Neutrophil (primary cell): ENCODE data around the gene CD93.

Source experiments
- H3K27ac ChIP-seq: fragments of 200-600 bp; sonication (generic); 2 replicates; pipeline ENCODE4 v1.5.1; 2016; ENCODE audit warnings: mild to moderate bottlenecking, moderate library complexity
- H3K27me3 ChIP-seq: fragments of 200-600 bp; sonication (generic); 2 replicates; pipeline ENCODE4 v1.6.0; 2016; ENCODE audit warnings: mild to moderate bottlenecking
- H3K36me3 ChIP-seq: fragments of 200-600 bp; sonication (generic); 2 replicates; pipeline ENCODE4 v1.5.1; 2017
- H3K4me1 ChIP-seq, 2 experiments: fragments of 200-600 bp in 1 of 2; sonication (generic) in 1 of 2; 1 replicate in 1 of 2; 2 replicates in 1 of 2; pipeline versions ENCODE4 v1.5.1 to v1.6.1; 2013 to 2016; ENCODE audit warnings: low read depth in 1 of 2, low read length in 1 of 2, mild to moderate bottlenecking in 1 of 2, moderate library complexity in 1 of 2; ENCODE audit not compliant: control insufficient read depth in 1 of 2, insufficient read depth in 1 of 2
- H3K4me3 ChIP-seq, 2 experiments: fragments of 200-600 bp in 1 of 2; sonication (generic) in 1 of 2; 1 replicate in 1 of 2; 2 replicates in 1 of 2; pipeline ENCODE4 v1.5.1; 2013 to 2016; ENCODE audit warnings: low read depth in 1 of 2, low read length in 1 of 2, mild to moderate bottlenecking in 1 of 2, moderate library complexity in 1 of 2
- H3K9me3 ChIP-seq: fragments of 200-600 bp; sonication (generic); 2 replicates; pipeline ENCODE4 v1.5.1; 2016
- CTCF ChIP-seq: fragments of 200-600 bp; sonication (generic); IDR thresholded peaks from 2 replicates; pipeline ENCODE4 v1.5.1; 2016; ENCODE audit warnings: antibody characterized with exemption

The CD93 gene

GRCh38 chr20:23079926-23080325, 6.2 kb downstream of the CD93 start:
- H3K9me3 ChIP-seq, result no peaks in the 10 kb centered on the region
- peaks cover 51% of the 10 kb centered on the region for H3K36me3 ChIP-seq
- H3K4me1 ChIP-seq, result peaks cover 52 to 60% of the 10 kb centered on the region in 2 experiments
- H3K4me3 ChIP-seq, result no peak overlapping the region
- peak overlapping the region; percentile 99 for H3K27ac ChIP-seq
- no peak for TF ChIP-seq CTCF
- no peaks in the 10 kb centered on the region for H3K27me3 ChIP-seq

- H3K27me3 ChIP-seq, result no peaks in the 10 kb centered on the region
- H3K4me1 ChIP-seq, result peaks cover 42 to 51% of the 10 kb centered on the region in 2 experiments
- H3K4me3 ChIP-seq, result no peak overlapping the region
- no peak for TF ChIP-seq CTCF
- peak overlapping the region; percentile 43 for H3K27ac ChIP-seq
- no peaks in the 10 kb centered on the region for H3K9me3 ChIP-seq
- H3K36me3 ChIP-seq, result peaks cover 60% of the 10 kb centered on the region
Measured at GRCh38 chr20:23079016-23079351, 7.1 kb downstream of the CD93 start.

- no peaks in the 10 kb centered on the region for H3K9me3 ChIP-seq
- no peaks in the 10 kb centered on the region for H3K27me3 ChIP-seq
- peaks cover 37 to 51% of the 10 kb centered on the region in 2 experiments for H3K4me1 ChIP-seq
- peaks cover 60% of the 10 kb centered on the region for H3K36me3 ChIP-seq
- H3K4me3 ChIP-seq, result no peak overlapping the region
- TF ChIP-seq CTCF, result no peak
- peak overlapping the region; percentile 43 for H3K27ac ChIP-seq
Measured at GRCh38 chr20:23078351-23079015, 7.6 kb downstream of the CD93 start.

- Histone ChIP-seq H3K27ac (peak overlapping the region; percentile 43), H3K9me3 (no peaks in the 10 kb centered on the region), H3K27me3 (no peaks in the 10 kb centered on the region), H3K4me1 (peaks cover 29 to 40% of the 10 kb centered on the region in 2 experiments), H3K4me3 (no peak overlapping the region), H3K36me3 (peaks cover 63% of the 10 kb centered on the region)
- no peak for TF ChIP-seq CTCF
Measured at GRCh38 chr20:23077277-23077676, 8.8 kb downstream of the CD93 start.

GRCh38 chr20:23074052-23074451, 12.1 kb downstream of the CD93 start:
- Histone ChIP-seq H3K9me3 (no peaks in the 10 kb centered on the region), H3K27ac (no peak overlapping the region), H3K4me1 (peaks cover 0 to 8% of the 10 kb centered on the region in 2 experiments), H3K27me3 (no peaks in the 10 kb centered on the region), H3K4me3 (no peak overlapping the region), H3K36me3 (peaks cover 35% of the 10 kb centered on the region)
- TF ChIP-seq CTCF, result no peak
